Stimulated activated naive CD4-positive, alpha-beta T cell (primary cell): ENCODE results near the gene ATP9B.
"Not testable (repeated sequence)": the region's sequence is repeated elsewhere in the genome, so short reads cannot be mapped to it uniquely, and the experiment has no call there.

Source experiments
- DNase-seq, 6 experiments: peaks; one replicate each; lab custom pipeline; 2025; lab: John Stamatoyannopoulos, UW

Gene ATP9B

GRCh38 chr18:79071503-79072210, 2.5 kb downstream of the ATP9B start:
- no peak for DNase-seq

DNA sequence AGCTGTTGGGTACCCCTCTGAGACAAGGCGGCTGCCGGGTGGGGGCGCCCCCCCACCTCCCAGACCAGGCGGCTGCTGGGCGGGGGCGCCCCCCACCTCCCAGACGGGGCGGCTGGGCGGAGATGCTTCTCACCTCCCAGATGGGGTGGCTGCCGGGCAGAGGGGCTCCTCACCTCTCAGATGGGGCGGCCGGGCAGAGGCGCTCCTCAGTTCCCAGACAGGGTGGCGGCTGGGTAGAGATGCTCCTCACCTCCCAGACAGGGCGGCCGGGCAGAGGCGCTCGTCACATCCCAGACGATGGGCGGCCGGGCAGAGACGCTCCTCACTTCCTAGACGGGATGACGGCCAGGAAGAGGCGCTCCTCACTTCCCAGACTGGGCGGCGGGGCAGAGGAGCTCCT, 3.5 kb downstream of the ATP9B start:
- not testable (repeated sequence) for DNase-seq

DNA sequence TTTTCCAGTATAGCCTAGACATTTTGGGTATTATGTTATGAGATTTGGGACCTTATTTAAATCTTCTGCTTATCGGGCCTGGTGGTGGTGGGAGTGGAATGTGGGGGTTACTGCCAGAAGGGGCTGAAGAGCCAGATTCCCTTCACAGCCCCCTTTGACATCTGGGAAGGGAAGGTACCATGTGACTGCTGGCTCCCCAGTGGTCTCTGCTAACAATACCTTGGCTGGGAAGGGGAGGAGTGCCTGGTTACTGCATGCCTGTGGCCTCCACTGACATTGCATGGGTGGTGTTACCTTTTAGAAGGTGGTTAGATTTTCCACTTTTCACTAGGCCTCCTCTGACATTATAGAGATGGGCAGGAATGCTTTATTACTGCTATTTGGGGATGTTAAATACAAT, 8.0 kb downstream of the ATP9B start:
- DNase-seq: no peak

DNA sequence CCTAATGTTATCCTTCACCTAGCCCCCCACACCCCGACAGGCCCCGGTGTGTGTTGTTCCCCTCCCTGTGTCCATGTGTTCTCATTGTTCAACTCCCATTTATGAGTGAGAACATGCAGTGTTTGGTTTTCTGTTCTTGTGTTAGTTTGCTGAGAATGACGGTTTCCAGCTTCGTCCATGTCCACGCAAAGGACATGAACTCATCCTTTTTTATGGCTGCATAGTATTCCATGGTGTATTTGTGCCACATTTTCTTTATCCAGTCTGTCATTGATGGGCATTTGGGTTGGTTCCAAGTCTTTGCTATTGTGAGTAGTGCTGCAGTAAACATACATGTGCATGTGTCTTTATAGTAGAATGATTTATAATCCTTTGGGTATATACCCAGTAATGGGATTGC, 9.6 kb downstream of the ATP9B start:
- not testable (repeated sequence) for DNase-seq

- no peak for DNase-seq
Measured at GRCh38 chr18:79092874-79093273, 23.7 kb downstream of the ATP9B start.

- no peak for DNase-seq
Measured at GRCh38 chr18:79093986-79094385, 24.8 kb downstream of the ATP9B start.

DNA sequence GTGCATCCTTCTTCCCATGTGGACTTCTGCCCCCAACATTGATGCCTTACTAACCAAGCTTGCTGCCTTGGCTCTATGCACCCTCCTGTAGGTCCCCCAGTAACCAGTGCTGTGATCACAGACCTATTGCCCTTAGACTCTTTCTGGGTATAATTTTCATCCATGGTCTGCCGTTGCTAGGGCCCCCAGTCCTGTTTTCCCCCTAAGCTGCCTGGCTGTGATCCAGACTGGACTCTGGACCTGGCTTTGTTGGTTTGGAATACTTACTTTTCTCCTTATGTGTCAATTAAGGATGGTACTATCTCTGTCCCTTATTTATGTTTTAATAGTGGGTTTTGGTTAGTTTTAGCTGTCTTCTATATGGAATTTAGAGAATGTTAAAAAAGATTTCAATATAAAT, 26.0 kb downstream of the ATP9B start:
- DNase-seq: no peak

DNA sequence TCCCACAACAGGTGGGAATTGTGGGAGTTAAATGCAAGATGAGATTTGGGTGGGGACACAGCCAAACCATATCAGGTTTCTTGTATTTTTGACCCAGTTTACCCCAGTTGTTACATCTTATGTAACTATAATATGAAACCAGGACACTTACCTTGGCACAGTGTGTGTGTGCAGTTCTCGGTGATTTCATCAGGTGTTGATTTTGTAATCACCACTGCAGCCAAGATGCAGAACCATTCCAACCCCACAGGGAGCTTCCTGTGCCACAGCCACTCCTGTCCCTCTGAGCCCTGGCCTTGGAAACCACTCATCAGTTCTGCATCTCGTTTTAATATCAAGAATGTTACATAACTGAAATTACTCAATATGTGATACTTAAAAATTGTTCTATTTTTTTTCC, 31.8 kb downstream of the ATP9B start:
- DNase-seq: no peak

DNA sequence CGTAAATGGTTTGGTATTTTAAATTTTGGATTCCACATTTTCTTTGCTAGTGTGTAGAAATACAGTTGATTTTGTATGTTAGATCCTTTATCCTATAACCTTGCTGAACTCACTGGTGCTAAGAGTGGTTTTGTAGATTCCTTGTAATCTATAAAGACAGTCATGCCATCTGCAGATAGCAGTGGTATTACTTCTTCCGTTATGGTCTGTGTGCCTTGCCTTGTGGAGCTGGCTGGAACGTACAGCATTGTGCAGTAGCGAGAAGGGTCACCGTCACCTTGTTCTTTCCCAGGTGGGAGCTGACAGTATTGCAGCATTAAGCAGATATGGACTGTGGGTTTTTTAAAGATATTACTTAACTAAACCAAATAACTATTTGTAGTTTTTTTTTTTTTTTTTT, 33.7 kb downstream of the ATP9B start:
- DNase-seq: no peak

DNA sequence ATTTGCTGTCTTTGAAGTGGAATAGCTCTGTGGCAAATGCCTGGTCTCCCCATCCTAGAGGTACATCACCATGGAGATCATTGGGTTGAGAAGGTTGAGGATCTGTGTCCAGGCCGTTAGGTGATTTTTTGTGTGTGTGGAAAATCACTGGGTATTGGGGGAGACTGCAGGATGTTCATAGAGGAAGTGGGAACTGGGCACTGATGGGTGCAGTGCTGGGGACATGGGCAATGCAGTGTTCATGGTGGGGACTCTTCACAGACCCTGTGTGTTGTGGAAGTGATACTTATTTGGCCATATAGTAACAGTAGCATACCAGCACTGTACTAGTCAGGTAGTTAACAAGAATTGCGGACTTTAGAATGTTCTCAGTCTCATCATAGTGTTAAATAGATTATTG, 34.9 kb downstream of the ATP9B start:
- DNase-seq: no peak

DNA sequence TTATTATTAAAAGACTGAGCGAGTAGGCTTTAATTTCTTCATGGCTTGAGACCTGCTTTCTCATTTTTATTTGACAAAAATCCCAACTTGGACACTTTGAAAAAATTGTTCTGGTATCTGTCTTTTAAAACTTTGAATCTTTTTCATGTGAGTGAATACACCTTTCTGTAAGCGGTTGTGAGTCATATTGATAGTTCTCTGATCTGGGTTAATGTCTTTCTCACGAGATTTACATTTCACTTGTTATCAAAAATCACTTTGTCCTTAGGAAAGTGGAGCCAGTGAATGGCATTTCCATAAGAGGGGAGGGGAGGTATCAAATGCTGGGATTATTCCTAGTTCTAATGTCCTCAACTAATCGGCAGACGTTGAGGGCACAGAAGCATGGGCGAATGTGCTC, 36.3 kb downstream of the ATP9B start:
- DNase-seq: no peak

GRCh38 chr18:79106084-79106483, 36.9 kb downstream of the ATP9B start:
- no peak for DNase-seq

GRCh38 chr18:79107886-79108285, 38.7 kb downstream of the ATP9B start:
- no peak for DNase-seq

DNA sequence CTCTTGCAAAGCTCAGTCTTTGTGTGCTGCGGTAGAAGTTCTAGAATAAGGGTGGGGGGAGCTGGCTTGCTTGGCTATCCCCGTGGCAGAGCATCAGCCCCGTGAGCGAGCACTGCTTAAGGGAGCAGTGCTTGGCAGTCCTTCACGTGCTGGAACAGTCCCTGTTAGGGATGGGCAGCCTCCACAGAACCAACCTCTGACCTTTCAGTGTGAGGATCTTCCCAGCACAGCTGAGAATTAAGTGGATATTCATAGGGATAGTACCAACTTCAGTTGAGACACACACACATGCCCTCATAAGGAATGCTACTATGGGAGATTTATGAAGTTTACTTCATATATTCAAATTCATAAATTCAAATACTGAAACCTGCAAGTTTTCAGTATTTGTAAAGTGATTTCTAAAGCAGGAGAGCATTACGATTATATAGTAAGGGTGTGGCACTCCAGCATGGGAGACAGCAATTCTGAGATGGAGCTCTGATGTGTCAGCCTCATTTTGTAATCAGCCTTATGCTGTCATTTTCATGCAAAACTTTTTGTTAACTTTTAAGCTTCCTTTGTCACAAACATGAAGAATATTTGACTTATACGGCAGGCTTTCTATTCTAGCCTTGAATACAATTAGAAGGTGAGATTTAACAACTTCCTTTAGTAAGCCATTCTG, 39.5 kb downstream of the ATP9B start:
- no peak for DNase-seq

DNA sequence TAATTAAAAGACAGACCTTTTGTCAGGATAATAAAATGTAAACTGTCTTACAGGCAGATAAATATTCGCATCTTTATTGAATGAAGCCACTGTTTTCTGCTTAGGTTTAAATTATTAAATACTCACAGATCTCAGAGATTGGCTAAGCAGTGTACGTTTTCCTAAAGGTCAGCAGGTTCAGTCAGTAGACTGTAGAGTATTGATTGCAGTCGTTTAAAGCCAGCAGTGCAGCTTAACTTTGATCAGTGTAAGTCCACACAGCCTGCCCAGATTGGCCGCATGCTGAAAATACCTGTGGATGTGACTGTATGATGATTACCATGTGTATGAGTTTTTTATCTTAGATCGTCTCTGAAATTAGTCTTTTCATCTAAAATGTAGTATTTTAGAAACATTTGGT, 42.3 kb downstream of the ATP9B start:
- DNase-seq: no peak

DNA sequence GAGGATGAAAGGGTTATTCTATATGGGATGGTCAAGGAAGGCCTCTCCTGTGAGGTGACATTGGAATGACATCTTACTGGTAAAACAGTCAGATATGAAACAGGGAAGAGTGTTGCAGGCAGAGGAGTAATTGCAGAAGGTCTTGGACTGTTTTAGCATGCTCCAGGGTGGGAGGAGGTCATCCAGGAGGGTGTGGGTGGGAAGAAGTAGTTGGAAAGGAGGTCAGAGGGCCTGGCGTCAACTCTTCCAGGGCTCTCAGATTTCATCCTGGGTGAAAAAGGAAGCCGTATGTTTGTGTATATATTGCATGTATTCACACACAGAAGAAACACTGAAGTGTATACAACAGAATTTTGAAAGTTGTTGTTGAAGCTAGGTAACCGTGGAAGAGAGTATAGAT, 48.2 kb downstream of the ATP9B start:
- no peak for DNase-seq

DNA sequence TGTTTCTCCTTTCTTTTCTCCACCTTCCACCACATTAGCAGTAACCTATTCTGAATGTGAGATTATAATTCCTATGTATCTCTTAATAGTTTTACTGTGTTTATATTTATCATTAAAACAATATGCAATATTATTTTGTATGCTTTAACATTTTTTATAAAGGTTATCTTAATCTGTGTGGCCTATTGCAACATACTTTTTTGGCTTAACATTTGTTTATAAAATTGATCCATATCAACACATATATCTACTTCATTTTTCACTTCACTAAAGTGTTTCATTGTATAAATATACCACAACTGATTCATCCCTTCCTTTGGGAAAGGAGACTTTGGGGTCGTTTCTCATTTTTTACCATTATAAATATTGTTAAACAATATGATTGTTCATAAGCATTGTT, 48.6 kb downstream of the ATP9B start:
- DNase-seq: no peak

DNA sequence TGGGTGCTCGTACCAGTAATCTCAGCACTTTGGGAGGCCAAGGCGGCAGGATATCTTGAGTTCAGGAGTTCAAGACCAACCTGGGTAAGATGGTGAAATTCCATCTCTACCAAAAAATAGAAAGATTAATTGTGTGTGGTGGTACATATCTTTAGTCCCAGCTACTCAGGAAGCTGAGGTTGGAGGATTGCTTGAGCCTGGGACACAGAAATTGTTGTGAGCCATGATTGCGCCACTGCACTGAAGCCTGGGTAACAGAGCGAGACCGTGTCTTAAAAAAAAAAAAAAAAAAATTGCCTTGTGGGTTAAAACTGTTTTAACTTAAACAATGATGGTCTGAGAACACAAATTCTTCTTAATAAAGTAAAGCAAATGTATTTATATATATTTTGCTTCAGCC, 49.6 kb downstream of the ATP9B start:
- no peak for DNase-seq

DNA sequence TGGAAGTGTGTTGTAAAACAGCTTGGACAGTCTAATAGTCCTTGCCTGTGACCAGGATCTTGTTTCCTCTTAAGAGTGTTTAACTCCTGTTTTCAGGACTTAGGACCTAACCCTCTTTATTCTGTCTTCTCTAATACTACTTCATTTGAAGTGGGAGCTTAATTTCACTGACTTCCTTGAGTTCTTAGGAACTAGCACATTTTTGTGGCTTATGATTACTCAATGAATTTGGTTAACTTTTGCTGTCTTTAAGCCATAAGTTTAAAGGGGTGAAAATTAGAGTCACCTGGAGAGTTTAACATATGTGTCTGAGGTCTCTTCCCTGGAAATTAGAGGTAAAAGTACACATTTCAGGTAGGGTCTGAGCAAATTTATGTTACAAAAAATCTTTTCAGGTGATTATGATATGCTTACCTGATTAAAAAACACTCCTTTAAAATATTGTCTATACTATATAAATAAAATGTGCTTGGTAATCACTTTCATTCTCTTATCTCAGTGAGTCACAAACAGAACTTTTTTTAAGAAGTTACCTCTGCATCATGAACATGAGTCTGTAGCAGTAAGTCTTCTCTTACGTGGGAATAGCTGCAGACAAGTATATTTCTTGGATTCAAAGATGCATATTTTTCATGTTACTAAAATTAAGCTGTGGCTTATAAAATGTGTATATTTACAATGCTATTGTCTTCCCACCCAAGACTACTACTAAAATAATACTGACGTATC, 52.7 kb downstream of the ATP9B start:
- DNase-seq: no peak

- no peak for DNase-seq
Measured at GRCh38 chr18:79123948-79124347, 54.8 kb downstream of the ATP9B start.

DNA sequence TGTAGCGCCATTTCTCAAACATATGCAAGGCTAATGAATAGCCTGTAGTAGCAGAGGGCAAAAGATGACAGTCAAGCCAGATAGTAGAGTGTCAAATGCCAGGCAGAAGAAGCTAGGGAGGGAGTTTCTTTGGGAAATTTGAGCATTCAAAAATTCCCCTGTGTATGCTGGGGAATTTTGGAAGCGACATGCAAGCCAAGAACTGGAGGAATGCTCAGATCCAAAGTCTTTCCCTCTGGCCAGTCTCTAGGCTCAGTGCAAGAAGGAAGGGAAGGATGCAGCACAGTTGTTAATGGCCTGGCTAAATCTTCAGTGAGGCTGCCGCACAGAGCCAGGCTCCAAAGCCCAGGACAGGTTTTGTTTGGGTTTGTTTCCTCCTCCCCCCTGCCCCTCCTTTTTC, 59.9 kb downstream of the ATP9B start:
- DNase-seq: no peak

GRCh38 chr18:79133724-79134123, 64.5 kb downstream of the ATP9B start:
- DNase-seq: no peak

DNA sequence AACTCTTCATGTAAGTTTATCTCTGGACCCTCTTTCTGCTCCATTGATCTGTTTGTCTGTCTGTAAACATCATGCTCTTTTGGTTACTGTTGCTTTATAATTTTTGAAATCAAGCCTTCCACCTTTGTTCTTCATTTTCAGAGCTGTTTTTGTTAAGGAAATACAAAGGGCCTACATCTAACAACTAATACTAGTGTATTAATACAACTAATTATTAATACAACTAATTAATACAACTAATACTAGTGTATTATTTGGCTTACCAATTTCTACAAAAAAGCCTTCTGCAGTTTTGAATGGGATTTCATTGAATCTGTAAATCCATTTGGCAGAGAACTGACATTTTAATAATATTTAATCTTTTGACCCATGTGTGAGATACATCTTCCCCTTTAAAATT, 66.7 kb downstream of the ATP9B start:
- DNase-seq: no peak
